Measurements from ENCODE around the gene CD300C.
"Not testable (repeated sequence)": the region's sequence is repeated elsewhere in the genome, so short reads cannot be mapped to it uniquely, and the experiment has no call there.

The CD300C gene

GRCh38 chr17:74521701-74522201 lies 24.2 kb downstream of the CD300C start:
- Histone ChIP-seq H3K9me3 (ENCODE audit: control insufficient read depth, insufficient read depth, low read length) (peaks cover 3% of the 10 kb centered on the region; the same call in 1 of the 2 replicates), H4K20me1 (ENCODE audit: control insufficient read depth, insufficient read depth, low read depth, low read length) (no peaks in the 10 kb centered on the region), H3K27me3 (ENCODE audit: control insufficient read depth, low read length) (no peaks in the 10 kb centered on the region), H3K79me2 (ENCODE audit: control insufficient read depth, low read length) (no peaks in the 10 kb centered on the region), H3F3A (ENCODE audit: control insufficient read depth, insufficient read depth) (no peaks in the 10 kb centered on the region), H3K4me2 (ENCODE audit: low read length) (no peak overlapping the region), H3K27ac (ENCODE audit: low read depth, low read length) (no peak overlapping the region), H3K36me3 (ENCODE audit: control insufficient read depth, low read length) (no peaks in the 10 kb centered on the region), H3K4me1 (ENCODE audit: control insufficient read depth, low read length) (no peaks in the 10 kb centered on the region), H3K9me2 (replicated peaks; ENCODE audit: control insufficient read depth, low read length) (no peaks in the 10 kb centered on the region), H3K4me3 (ENCODE audit: low read length) (no peak overlapping the region)
- TF ChIP-seq CTCF (IDR thresholded peaks at IDR 0.05; ENCODE audit: low read depth, low read length, poor library complexity, severe bottlenecking) (no peak), EZH2phosphoT487 (IDR thresholded peaks at IDR 0.05; ENCODE audit: borderline replicate concordance, low read length) (no peak)

- Histone ChIP-seq H3K4me1 (ENCODE audit: control insufficient read depth, low read length) (no peaks in the 10 kb centered on the region), H3K9me3 (ENCODE audit: control insufficient read depth, insufficient read depth, low read length) (peaks cover 3% of the 10 kb centered on the region; the same call in 1 of the 2 replicates), H3F3A (ENCODE audit: control insufficient read depth, insufficient read depth) (no peaks in the 10 kb centered on the region), H3K4me3 (ENCODE audit: low read length) (no peak overlapping the region), H3K27ac (ENCODE audit: low read depth, low read length) (no peak overlapping the region), H3K9me2 (replicated peaks; ENCODE audit: control insufficient read depth, low read length) (no peaks in the 10 kb centered on the region), H3K27me3 (ENCODE audit: control insufficient read depth, low read length) (no peaks in the 10 kb centered on the region), H3K36me3 (ENCODE audit: control insufficient read depth, low read length) (no peaks in the 10 kb centered on the region), H4K20me1 (ENCODE audit: control insufficient read depth, insufficient read depth, low read depth, low read length) (no peaks in the 10 kb centered on the region), H3K4me2 (ENCODE audit: low read length) (no peak overlapping the region), H3K79me2 (ENCODE audit: control insufficient read depth, low read length) (no peaks in the 10 kb centered on the region)
- TF ChIP-seq CTCF (IDR thresholded peaks at IDR 0.05; ENCODE audit: low read depth, low read length, poor library complexity, severe bottlenecking) (no peak), EZH2phosphoT487 (IDR thresholded peaks at IDR 0.05; ENCODE audit: borderline replicate concordance, low read length) (no peak)
These were observed 25.0 kb downstream of the CD300C start for GRCh38 chr17:74520790-74521480.

GRCh38 chr17:74520016-74520434 lies 25.9 kb downstream of the CD300C start:
- no peaks in the 10 kb centered on the region for H3K27me3 ChIP-seq (ENCODE audit: control insufficient read depth, low read length)
- H3K4me2 ChIP-seq (ENCODE audit: low read length): no peak overlapping the region
- H3K36me3 ChIP-seq (ENCODE audit: control insufficient read depth, low read length): no peaks in the 10 kb centered on the region
- no peaks in the 10 kb centered on the region for H3K9me2 ChIP-seq (replicated peaks; ENCODE audit: control insufficient read depth, low read length)
- no peaks in the 10 kb centered on the region for H3K4me1 ChIP-seq (ENCODE audit: control insufficient read depth, low read length)
- no peak overlapping the region for H3K4me3 ChIP-seq (ENCODE audit: low read length)
- no peak overlapping the region for H3K27ac ChIP-seq (ENCODE audit: low read depth, low read length)
- no peaks in the 10 kb centered on the region for H4K20me1 ChIP-seq (ENCODE audit: control insufficient read depth, insufficient read depth, low read depth, low read length)
- TF ChIP-seq EZH2phosphoT487 (IDR thresholded peaks at IDR 0.05; ENCODE audit: borderline replicate concordance, low read length) (no peak), CTCF (IDR thresholded peaks at IDR 0.05; ENCODE audit: low read depth, low read length, poor library complexity, severe bottlenecking) (no peak)
- peaks cover 6% of the 10 kb centered on the region; the same call in 1 of the 2 replicates for H3K9me3 ChIP-seq (ENCODE audit: control insufficient read depth, insufficient read depth, low read length)
- no peaks in the 10 kb centered on the region for H3F3A ChIP-seq (ENCODE audit: control insufficient read depth, insufficient read depth)
- H3K79me2 ChIP-seq (ENCODE audit: control insufficient read depth, low read length): no peaks in the 10 kb centered on the region

DNA sequence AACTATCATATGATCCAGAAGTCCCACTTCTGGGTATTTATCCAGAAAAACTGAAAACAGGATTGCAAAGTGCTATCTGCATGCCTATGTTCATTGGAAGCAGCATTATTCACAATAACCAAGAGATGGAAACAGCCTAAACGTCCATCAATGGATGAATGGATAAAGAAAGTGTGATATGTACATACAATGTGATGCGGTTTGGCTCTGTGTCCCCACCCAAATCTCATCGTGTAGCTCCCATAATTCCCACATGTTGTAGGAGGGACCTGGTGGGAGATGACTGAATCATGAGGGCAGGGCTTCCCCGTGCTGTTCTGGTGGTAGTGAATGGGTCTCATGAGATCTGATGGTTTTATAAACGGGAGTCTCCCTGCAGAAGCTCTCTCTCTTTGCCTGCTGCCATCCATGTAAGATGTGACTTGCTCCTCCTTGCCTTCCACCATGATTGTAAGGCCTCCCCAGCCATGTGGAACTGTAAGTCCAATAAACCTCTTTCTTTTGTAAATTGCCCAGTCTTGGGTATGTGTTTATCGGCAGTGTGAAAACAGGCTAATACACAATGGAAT lies 27.4 kb downstream of the CD300C start:
- H3K79me2 ChIP-seq (ENCODE audit: control insufficient read depth, low read length); H3K27me3 ChIP-seq (ENCODE audit: control insufficient read depth, low read length); H3K4me3 ChIP-seq (ENCODE audit: low read length); H3K4me2 ChIP-seq (ENCODE audit: low read length); H3K36me3 ChIP-seq (ENCODE audit: control insufficient read depth, low read length); H3K9me2 ChIP-seq (replicated peaks; ENCODE audit: control insufficient read depth, low read length); H3F3A ChIP-seq (ENCODE audit: control insufficient read depth, insufficient read depth); H4K20me1 ChIP-seq (ENCODE audit: control insufficient read depth, insufficient read depth, low read depth, low read length); H3K27ac ChIP-seq (ENCODE audit: low read depth, low read length); H3K4me1 ChIP-seq (ENCODE audit: control insufficient read depth, low read length): not testable (repeated sequence)
- peaks cover 19% of the 10 kb centered on the region for H3K9me3 ChIP-seq (ENCODE audit: control insufficient read depth, insufficient read depth, low read length)

All from DOHH2 (cell line).